VCaP (cell line): ENCODE data around the gene CAPN6.

Experiments
- H3K27ac ChIP-seq: fragments of 450-650 bp; 2 replicates; pipeline ENCODE4 v1.5.1; 2017
- TF ChIP-seq, protein P1 (sequence below): fragments of 450-650 bp; conservative IDR thresholded peaks from 2 replicates; pipeline ENCODE4 v1.5.1; 2017; ENCODE audit warnings: mild to moderate bottlenecking, moderate library complexity

Gene CAPN6, protein sequence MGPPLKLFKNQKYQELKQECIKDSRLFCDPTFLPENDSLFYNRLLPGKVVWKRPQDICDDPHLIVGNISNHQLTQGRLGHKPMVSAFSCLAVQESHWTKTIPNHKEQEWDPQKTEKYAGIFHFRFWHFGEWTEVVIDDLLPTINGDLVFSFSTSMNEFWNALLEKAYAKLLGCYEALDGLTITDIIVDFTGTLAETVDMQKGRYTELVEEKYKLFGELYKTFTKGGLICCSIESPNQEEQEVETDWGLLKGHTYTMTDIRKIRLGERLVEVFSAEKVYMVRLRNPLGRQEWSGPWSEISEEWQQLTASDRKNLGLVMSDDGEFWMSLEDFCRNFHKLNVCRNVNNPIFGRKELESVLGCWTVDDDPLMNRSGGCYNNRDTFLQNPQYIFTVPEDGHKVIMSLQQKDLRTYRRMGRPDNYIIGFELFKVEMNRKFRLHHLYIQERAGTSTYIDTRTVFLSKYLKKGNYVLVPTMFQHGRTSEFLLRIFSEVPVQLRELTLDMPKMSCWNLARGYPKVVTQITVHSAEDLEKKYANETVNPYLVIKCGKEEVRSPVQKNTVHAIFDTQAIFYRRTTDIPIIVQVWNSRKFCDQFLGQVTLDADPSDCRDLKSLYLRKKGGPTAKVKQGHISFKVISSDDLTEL

DNA sequence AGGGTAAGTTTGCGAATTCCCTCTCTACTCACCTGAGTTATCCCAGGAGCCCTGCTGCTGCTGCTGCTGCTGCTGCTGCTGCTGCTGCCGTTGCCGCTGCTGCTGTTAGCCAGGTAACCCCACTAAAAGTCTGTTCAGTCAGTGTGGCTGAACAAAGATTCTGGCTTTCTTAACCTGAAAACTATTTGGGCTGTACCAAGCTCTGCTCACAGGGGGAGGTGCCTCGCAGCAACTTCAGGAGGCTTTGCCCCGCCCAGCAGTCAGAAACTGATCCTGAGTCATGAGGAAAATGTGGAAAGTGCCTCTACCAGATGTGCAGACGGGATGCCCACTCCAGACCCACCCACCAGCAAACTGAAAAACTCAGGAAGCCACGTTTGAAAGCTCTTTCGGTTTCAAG, at the start of gene CAPN6:
TSS of gene CAPN6 (minus strand) at position 145 of the 400 bp plus-strand sequence. CDS start 6,547 bp downstream, outside the sequence.
- no peak within 1 kb of the TSS for H3K27ac ChIP-seq
- TF ChIP-seq, protein P1, sequence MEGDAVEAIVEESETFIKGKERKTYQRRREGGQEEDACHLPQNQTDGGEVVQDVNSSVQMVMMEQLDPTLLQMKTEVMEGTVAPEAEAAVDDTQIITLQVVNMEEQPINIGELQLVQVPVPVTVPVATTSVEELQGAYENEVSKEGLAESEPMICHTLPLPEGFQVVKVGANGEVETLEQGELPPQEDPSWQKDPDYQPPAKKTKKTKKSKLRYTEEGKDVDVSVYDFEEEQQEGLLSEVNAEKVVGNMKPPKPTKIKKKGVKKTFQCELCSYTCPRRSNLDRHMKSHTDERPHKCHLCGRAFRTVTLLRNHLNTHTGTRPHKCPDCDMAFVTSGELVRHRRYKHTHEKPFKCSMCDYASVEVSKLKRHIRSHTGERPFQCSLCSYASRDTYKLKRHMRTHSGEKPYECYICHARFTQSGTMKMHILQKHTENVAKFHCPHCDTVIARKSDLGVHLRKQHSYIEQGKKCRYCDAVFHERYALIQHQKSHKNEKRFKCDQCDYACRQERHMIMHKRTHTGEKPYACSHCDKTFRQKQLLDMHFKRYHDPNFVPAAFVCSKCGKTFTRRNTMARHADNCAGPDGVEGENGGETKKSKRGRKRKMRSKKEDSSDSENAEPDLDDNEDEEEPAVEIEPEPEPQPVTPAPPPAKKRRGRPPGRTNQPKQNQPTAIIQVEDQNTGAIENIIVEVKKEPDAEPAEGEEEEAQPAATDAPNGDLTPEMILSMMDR, result no peak

DNA sequence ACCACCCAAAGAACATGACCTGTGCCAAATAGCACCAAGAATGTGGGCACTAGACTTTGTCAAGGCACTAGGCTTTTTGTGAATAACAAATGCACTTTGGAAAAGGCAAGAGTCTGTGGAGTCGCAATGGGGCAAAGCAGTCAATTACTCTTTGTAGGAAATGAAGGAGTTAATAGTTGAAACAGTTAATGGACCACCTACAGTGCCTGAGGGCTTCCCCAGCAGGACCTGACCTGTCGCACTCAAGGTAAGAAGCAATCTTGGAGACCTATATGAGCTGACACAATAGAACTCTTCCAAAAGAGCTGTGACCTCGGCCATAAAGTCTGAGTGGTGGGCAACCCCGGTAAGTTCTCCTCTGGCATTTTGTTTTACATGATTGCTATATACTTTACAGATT, 49.2 kb upstream of the CAPN6 start:
- no peak overlapping the region for H3K27ac ChIP-seq
- TF ChIP-seq, protein P1, result no peak

DNA sequence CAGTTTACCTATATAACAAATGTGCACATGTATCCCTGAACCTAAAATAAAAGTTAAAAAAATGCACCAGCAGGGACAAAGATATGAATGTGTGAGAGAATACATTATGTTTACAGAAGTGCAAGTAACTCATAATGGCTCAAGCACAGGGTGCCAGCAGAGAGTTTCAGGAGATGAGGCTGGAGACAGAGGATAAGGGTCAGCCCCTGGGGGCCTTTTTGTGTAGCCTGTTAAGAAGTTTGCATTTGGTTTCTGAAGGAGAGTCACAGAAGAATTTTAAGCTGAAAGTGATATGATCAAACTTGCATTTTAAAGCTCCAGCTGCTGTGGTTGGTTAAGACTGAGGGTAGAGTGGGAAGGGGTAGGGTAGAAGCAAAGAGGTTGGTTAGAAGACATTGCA, 48.6 kb upstream of the CAPN6 start:
- TF ChIP-seq, protein P1, result no peak

DNA sequence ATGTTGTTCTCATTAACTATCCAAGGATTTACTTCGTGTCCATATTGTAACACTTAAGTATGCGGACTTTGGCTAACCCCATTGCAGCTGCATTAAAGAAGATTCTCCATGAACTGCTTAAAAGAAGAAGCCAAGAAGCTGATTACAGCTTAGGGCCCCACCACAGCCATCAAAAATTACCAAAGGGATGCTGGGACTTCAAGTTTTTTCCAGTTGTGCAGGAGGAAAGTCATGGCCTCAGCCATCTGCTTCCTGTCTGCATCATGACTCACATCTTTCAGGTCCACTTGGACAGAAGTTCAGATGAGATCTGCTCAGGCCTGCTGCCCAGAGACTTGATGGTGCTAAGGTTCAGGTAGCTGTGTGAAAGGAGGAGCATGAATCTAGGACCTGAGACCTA, 38.8 kb upstream of the CAPN6 start:
- TF ChIP-seq, protein P1, result no peak
- no peak overlapping the region for H3K27ac ChIP-seq

More for the DNA sequence above, 48.6 kb upstream of the CAPN6 start:
- no peak overlapping the region for H3K27ac ChIP-seq

DNA sequence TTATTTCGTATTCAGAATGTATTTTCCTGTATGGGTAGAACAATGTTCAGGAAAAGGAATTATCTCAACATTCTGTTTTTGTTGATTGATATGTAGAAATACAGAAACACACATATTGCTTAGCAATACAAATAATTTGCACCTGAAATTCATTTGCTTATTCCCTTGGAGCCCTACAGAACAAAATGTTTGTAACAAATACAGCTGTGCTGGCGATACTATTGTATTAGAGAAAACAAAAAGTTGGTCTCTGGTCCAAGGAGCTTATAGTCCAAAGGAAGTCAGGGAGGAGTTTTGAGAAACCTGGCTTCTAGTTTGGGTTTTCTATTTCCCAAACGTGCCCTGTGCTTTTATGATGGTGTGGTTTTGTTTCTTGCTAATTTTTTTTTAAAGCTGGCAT, 37.8 kb upstream of the CAPN6 start:
- TF ChIP-seq, protein P1, result no peak
- no peak overlapping the region for H3K27ac ChIP-seq

DNA sequence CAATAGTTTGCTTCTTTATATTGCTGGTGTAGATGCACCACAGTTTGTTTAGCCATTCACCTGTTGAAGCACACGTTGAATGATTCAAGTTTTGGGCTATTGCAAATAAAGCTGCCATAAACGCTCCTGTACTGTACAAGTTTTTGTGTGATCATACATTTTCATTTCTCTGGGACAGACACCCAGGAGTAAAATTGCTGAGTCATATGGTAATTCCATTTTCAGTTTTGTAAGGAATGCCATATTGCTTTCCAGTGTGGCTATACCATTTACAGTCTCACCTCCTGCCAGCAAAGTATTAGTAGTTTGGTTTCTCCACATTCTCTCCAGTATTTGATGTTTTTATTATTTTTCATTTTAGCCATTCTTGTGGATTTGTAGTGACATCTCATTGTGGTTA, 32.0 kb upstream of the CAPN6 start:
- TF ChIP-seq, protein P1, result no peak
- H3K27ac ChIP-seq, result no peak overlapping the region

DNA sequence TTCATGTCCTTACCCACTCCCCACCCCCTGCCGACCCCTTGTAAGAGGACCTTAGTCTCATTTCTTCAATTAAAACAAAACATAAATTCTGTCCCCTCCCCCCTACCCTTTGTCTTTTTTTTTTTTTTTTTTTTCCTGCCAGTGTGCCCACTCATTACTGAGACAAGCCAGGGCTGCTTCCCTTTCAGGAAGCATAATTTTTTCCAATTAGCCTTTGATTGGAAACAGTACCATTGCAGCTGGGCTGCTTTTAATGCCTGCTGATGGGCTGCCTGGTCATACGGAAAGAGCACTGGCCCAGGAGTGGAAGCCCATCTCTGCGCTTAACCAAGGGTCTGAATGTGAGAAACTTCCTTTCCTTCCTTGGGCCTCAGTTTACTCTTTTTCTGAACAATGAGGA, 18.6 kb upstream of the CAPN6 start:
- TF ChIP-seq, protein P1, result no peak
- H3K27ac ChIP-seq, result no peak overlapping the region
